ENCODE measurements around the gene CCNI. TPM values are rescaled to one million over a fixed set of nuclear protein-coding genes. Genes with fewer than 3 reads are reported as not detected.

CCNI gene
- total RNA-seq, 4 donors from 2014 or later = 132 to 220 (median 176) TPM

DNA sequence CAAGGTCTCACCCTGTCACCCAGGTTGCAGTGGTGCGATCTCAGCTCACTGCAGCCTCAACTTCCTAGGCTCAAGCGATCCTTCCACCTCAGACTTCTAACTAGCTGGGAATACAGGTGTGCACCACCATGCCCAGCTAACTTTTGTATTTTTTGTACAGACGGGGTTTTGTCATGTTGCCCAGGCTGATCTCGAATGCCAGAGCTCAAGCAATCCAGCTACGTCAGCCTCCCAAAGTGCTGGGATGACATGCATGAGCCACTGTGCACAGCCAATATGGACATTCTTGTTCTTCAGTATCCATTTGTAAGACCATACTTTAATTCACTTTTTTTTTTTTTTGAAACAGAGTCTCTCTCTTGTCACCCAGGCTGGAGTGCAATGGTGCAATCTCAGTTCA, 3.5 kb upstream of the CCNI start:
- TF ChIP-seq, protein P1, sequence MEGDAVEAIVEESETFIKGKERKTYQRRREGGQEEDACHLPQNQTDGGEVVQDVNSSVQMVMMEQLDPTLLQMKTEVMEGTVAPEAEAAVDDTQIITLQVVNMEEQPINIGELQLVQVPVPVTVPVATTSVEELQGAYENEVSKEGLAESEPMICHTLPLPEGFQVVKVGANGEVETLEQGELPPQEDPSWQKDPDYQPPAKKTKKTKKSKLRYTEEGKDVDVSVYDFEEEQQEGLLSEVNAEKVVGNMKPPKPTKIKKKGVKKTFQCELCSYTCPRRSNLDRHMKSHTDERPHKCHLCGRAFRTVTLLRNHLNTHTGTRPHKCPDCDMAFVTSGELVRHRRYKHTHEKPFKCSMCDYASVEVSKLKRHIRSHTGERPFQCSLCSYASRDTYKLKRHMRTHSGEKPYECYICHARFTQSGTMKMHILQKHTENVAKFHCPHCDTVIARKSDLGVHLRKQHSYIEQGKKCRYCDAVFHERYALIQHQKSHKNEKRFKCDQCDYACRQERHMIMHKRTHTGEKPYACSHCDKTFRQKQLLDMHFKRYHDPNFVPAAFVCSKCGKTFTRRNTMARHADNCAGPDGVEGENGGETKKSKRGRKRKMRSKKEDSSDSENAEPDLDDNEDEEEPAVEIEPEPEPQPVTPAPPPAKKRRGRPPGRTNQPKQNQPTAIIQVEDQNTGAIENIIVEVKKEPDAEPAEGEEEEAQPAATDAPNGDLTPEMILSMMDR (IDR thresholded peaks at IDR 0.05) = no peak
- no peak for TF ChIP-seq POLR2A (IDR thresholded peaks at IDR 0.05)
- no peak for DNase-seq
- no peaks in the 10 kb centered on the region for H3K27me3 ChIP-seq
- H3K36me3 ChIP-seq = no peaks in the 10 kb centered on the region
- no peak overlapping the region for H3K27ac ChIP-seq
- H3K4me1 ChIP-seq = peaks cover 0 to 12% (median 0%) of the 10 kb centered on the region in 4 donors
- H3K9me3 ChIP-seq = no peaks in the 10 kb centered on the region
- H3K4me3 ChIP-seq = no peak overlapping the region

DNA sequence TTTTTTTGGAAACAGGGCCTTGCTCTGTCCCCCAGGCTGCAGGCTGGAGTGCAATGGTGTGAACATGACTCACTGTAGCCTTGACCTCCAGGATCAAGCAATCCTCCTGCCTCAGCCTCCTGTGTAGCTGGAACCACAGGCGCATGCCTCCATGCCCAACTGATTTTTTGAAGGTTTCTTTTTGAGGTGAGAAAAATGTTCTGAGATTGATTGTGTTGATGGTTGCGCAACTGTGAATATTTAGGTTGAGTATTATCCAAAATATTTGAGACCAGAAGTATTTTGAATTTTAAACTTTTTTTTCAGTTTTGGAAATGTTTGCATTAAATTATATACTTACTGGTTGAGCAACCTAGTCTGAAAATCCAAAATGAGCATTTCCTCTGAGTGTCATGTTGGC, 2.6 kb upstream of the CCNI start:
- no peak overlapping the region for H3K4me3 ChIP-seq
- H3K36me3 ChIP-seq = no peaks in the 10 kb centered on the region
- H3K27ac ChIP-seq = no peak overlapping the region
- no peak for TF ChIP-seq POLR2A (IDR thresholded peaks at IDR 0.05)
- TF ChIP-seq, protein P1 (IDR thresholded peaks at IDR 0.05) = no peak
- no peak for DNase-seq
- H3K9me3 ChIP-seq = no peaks in the 10 kb centered on the region
- no peaks in the 10 kb centered on the region for H3K27me3 ChIP-seq
- H3K4me1 ChIP-seq = peaks cover 0 to 12% (median 0%) of the 10 kb centered on the region in 4 donors

GRCh38 chr4:77076889-77077635, 1.3 kb upstream of the CCNI start:
- DNase-seq = no peak
- H3K27me3 ChIP-seq = no peaks in the 10 kb centered on the region
- H3K4me1 ChIP-seq = peaks cover 0 to 18% (median 1%) of the 10 kb centered on the region in 4 donors
- H3K36me3 ChIP-seq = no peaks in the 10 kb centered on the region
- TF ChIP-seq, protein P1 (IDR thresholded peaks at IDR 0.05) = no peak
- TF ChIP-seq POLR2A (IDR thresholded peaks at IDR 0.05) = no peak
- H3K9me3 ChIP-seq = no peaks in the 10 kb centered on the region
- peak overlapping the region in 3 of 4 donors; percentile 69 to 95 (median 85) for H3K4me3 ChIP-seq
- peak overlapping the region; percentile 96 to 100 (median 99) for H3K27ac ChIP-seq

DNA sequence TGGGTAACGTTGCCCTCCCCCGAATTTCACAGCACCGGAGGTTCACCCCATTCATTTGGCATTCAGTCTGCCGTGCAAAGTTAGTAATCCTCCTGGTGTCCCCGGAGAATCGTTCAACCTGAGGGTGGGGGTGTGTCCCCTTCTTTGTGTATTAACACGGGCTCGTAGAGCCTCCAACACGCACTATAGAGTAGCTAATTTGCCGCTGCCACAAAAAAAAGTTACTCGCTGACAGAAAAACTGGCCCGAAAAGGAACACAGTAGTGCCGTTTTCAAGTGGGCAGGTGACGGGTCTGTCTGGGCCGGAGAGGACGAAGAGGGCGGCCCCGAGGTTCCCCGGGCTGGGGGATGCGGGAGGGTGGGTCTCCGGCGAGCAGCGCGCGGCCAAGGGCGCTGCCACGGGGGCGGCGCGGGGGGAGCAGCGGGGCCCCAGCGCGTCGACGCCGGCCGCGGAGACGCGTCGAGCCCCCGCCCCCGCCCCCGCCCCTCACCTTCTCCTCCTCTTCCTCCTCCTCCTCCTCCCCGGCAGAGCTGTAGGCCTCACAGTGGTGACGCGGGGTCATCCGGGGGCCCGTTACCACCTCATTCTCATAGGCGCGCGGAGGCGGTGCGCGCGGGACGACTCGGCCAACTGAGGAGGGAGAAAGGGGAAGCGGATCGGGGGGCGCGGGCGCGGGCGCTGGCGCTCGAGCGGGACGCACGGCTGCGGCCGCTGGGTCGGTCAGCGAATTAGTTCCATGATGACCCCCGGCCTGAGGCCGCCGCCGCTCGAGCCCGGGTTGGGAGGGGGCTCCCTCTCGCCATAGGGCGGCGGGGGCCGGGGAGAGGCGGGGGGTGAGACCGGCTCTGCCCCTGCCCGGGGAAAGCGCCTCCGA, 571 bp downstream of the CCNI start:
- DNase-seq = peak; percentile 79 to 91 (median 85)
- peak overlapping the region; percentile 96 to 100 (median 99) for H3K27ac ChIP-seq
- peak overlapping the region; percentile 69 to 95 (median 87) for H3K4me3 ChIP-seq
- no peaks in the 10 kb centered on the region for H3K36me3 ChIP-seq
- TF ChIP-seq POLR2A (IDR thresholded peaks at IDR 0.05) = no peak
- TF ChIP-seq, protein P1 (IDR thresholded peaks at IDR 0.05) = no peak
- H3K27me3 ChIP-seq = no peaks in the 10 kb centered on the region
- H3K4me1 ChIP-seq = peaks cover 0 to 23% (median 3%) of the 10 kb centered on the region in 4 donors
- no peaks in the 10 kb centered on the region for H3K9me3 ChIP-seq

DNA sequence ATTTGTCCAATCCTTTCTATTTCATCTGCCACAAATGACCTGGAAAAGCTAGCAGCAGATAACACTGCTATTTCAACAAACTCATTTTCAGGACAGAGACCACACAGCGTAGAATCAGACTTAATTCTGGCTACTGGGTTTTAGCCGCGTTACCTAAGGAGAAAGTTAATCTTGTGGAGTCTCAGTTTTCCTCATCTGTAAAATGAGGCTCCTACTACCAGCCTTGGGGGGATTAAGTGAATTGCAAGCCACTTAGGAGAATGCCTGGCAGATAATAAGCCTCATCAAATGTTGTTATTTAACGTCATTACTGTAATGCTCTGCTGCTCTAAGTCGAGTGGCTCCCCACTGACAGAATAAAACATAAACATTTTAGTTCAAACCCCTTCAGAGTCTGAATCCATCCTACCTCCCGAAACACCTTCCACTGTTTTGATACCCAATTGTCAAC, 1.4 kb downstream of the CCNI start:
- Histone ChIP-seq H3K27ac (peak overlapping the region; percentile 96 to 100 (median 99)), H3K4me3 (peak overlapping the region; percentile 69 to 95 (median 87)), H3K4me1 (peaks cover 0 to 30% (median 3%) of the 10 kb centered on the region in 4 donors), H3K27me3 (no peaks in the 10 kb centered on the region), H3K36me3 (no peaks in the 10 kb centered on the region), H3K9me3 (no peaks in the 10 kb centered on the region)
- TF ChIP-seq, protein P1 (IDR thresholded peaks at IDR 0.05) = no peak
- TF ChIP-seq POLR2A (IDR thresholded peaks at IDR 0.05) = no peak
- no peak for DNase-seq

All from Peyer's patch (tissue), 4 donors.